Measurements from ENCODE around the gene TUT7.
"Not testable (repeated sequence)": the region's sequence is repeated elsewhere in the genome, so short reads cannot be mapped to it uniquely, and the experiment has no call there.

TUT7 gene

GRCh38 chr9:86350006-86350760, 4.0 kb downstream of the TUT7 start:
- DNase-seq = no peak

DNA sequence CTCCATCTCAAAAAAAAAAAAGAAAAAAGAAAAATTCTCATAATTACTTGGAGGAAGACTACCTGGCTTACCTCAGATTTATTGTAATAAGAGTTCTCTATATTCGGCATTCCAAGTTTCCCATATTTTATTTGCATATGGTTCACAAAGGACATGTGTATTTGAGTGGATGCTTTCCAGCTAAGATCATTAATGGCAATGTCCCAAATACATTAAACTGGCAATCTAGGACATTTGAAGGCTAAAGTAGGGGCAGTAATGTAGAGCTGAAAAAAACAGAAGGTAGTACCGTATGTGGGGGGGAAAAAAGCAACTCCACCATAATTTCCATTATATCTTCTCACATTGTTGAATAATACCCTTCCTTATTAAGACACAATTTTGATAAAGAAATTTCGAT, 4.9 kb downstream of the TUT7 start:
- no peak for DNase-seq

DNA sequence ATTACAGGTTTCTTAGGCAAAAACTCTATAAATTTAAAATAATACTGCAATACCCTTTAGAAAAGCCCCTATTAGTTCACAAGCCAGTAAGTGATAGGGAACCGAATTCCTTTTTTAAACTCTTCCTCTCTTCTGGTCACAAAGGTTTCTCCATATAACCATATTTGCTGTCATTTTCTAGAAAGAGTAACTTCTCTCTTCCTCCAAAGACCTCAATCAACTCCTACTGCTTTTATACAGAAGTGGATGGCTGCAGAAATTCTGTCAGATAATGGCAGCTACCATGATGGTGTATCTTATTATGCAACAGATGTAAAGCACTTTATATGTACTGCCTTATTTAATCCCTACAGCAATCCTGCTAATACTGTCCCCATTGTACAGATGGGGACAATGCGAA, 6.2 kb downstream of the TUT7 start:
- DNase-seq = no peak

DNA sequence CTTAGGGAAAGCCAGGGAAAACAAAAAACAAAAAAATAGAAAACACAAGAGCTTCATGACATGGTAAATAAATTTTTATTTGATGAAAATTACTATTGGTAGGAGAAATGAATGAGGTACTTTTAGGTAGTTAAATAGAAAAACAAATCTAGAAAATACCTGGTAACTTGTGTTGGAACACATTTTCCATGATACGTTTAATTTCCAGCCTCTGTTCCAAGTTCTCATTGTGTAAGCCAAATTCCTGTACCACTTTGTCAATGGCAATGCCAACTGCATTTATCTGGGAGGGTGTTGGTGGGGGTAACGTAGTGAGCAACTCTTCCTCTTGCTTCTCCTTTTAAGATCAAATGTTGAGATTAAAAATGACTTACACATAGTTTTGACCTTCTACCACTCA, 9.4 kb downstream of the TUT7 start:
- no peak for DNase-seq

- DNase-seq = no peak
These were observed 11.9 kb downstream of the TUT7 start for GRCh38 chr9:86342269-86342668.

GRCh38 chr9:86341007-86341491, 13.2 kb downstream of the TUT7 start:
- DNase-seq = no peak

DNA sequence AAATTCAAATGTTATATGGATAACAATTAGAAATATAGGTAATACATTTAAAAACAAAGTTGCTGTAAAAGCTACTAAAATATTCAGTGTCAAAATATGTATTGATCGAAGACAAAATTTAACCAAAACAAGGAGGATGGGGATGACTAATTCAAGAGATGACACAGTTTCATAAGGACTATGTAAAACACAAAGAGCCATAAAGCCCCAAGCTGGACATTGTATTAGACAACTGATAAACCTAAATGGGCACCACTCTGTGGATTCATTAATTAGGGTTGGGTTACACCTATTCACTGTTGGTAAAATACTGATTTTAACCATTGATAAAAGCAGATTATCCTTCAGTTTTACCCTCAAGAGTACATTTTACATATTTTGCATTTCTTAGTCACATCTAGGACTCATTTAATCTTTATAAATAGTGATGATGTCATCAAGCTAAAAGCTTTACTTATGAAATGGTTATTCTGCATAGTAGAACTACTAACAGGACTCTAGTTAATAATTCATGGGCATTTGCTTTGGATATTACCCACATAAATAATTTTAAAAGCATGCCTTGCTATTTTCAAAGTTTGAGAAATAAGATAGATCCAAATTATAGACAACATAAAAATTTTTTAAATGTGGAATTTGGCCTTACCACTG, 13.7 kb downstream of the TUT7 start:
- DNase-seq = no peak

GRCh38 chr9:86337469-86338108, 16.6 kb downstream of the TUT7 start:
- peak; percentile 59 for DNase-seq

DNA sequence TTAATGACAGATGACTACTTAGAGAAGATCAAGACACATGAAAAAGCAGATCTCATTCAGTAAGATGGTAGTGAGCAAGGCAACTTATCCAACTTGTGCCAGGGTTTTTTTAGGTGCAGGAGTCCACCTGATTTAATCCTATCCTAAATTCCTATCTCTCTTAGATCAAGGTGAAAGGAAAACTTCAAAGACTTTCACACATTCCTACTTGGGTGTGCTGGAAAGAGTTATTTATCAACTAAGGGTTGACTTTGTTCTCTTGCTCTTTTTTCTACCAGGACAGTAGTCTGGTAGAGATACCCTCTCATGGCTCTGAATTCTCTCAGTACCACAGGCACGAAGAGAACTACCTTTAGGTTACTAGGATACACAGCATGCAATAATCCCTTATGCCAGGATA, 18.2 kb downstream of the TUT7 start:
- no peak for DNase-seq

DNA sequence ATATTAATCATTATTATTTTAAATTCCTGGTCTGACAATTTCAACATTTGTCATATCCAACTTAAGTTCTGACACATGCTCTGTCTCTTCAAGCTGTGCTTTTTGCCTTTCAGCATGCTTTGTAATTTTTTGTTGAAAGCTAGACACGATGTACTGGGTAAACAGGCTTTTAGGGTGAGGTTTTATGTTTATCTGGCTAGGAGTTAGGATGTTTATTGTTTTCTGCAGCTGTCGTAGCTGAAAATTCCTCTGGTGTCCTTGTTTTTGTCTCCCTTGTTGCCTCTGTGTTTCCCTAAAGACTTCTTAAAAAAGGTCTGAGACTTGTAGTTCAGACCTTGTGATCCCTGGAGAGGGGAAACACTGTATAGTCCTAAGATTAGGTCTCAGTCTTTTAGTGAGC, 20.6 kb downstream of the TUT7 start:
- no peak for DNase-seq

DNA sequence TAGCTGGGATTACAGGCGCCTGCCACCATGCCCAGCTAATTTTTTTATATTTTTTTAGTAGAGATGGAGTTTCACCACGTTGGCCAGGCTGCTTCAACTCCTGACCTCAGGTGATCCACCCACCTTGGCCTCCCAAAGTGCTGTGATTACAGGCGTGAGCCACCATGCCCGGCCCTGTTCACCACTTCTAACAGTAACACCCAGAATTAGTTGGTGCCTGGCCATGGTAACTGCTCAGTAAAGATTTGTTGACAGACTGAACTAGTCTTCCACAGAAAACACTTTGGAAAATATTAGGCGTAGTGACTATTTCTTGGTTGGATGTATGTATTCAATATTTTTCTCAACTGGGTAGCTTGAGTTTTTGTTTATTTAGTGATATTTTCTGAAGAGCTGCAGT, 24.0 kb downstream of the TUT7 start:
- DNase-seq = no peak

- DNase-seq = no peak
These were observed 24.6 kb downstream of the TUT7 start for GRCh38 chr9:86329649-86330048.

- no peak for DNase-seq
These were observed 26.1 kb downstream of the TUT7 start for GRCh38 chr9:86328156-86328555.

DNA sequence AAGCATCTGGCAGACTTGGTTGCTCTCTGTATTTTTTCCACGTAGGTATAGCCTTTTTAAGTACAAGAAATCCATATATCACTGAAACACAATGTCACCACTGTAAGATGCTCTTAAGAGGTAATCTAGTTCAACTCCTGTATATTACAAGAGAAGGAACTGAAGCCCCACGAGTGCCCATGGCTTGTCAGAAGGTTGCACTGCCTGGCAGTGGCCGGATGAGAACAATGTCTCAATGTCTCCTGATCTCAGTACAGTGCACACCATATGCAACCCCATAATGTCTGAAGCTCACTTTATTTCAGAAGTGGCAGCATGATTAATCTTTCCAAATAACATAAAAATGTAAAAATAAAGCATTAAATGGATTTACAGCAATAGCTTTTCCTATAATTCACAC, 27.7 kb downstream of the TUT7 start:
- DNase-seq = no peak

- no peak for DNase-seq
These were observed 29.3 kb downstream of the TUT7 start for GRCh38 chr9:86324901-86325300.

GRCh38 chr9:86324308-86324707, 29.9 kb downstream of the TUT7 start:
- no peak for DNase-seq

GRCh38 chr9:86322973-86323644, 31.1 kb downstream of the TUT7 start:
- DNase-seq = no peak

DNA sequence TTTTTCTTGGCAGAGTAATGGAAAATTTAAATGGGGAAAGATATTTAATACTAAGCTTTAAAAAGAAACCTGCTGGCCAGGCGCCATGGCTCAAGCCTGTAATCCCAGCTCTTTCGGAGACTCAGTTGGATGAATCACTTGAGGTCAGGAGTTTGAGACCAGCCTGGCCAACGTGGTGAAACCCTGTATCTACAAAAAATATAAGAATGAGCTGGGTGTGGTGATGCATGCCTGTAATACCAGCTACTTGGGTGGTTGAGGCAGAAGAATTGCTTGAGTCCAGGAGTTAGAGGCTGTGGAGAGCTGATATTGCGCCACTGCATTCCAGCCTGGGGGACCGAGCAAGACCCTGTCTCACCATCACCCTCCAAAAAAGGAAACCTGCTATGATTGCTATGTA, 32.8 kb downstream of the TUT7 start:
- DNase-seq = no peak

GRCh38 chr9:86318187-86318586, 36.0 kb downstream of the TUT7 start:
- no peak for DNase-seq

GRCh38 chr9:86315078-86315477, 39.1 kb downstream of the TUT7 start:
- no peak for DNase-seq

DNA sequence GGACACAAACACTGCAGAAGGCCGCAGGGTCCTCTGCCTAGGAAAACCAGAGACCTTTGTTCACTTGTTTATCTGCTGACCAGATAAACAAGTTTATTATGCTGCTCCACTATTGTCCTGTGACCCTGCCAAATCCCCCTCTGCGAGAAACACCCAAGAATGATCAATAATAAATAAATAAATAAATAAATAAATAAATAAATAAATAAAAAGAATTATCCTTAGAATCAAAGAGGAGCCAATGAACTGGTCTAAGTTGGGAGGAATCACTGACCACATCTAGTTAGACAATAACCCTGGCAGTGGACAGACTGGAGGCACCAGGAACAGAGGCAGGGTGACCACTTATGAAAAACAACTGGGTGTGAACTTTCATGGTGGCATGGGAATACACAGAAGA, 41.3 kb downstream of the TUT7 start:
- not testable (repeated sequence) for DNase-seq

GRCh38 chr9:86308687-86309086, 45.5 kb downstream of the TUT7 start:
- DNase-seq = no peak

- DNase-seq = no peak
These were observed 49.9 kb downstream of the TUT7 start for GRCh38 chr9:86304236-86304730.
